ENCODE data around the gene ITCH.
"Not testable (repeated sequence)": the region's sequence is repeated elsewhere in the genome, so short reads cannot be mapped to it uniquely, and the experiment has no call there.

Gene ITCH

GRCh38 chr20:34421766-34422466, 58.8 kb downstream of the ITCH start:
- no peak for DNase-seq

DNA sequence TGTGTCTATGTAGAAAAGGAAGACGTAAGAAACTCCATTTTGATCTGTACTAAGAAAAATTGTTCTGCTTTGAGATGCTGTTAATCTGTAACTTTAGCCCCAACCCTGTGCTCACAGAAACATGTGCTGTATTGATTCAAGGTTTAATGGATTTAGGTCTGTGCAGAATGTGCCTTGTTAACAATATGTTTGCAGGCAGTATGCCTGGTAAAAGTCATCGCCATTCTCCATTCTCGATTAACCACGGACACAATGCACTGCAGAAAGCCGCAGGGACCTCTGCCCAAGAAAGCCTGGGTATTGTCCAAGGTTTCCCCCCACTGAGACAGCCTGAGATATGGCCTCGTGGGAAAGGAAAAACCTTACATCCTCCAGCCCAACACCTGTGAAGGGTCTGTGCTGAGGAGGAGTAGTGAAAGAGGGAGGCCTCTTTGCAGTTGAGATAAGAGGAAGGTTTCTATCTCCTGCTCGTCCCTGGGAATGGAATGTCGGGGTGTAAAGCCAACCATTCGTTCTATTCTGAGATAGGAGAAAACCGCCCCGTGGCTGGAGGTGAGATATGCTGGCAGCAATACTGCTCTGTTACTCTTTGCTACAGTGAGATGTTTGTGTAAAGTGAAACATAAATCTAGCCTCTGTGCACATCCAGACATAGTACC, 62.1 kb downstream of the ITCH start:
- not testable (repeated sequence) for DNase-seq

DNA sequence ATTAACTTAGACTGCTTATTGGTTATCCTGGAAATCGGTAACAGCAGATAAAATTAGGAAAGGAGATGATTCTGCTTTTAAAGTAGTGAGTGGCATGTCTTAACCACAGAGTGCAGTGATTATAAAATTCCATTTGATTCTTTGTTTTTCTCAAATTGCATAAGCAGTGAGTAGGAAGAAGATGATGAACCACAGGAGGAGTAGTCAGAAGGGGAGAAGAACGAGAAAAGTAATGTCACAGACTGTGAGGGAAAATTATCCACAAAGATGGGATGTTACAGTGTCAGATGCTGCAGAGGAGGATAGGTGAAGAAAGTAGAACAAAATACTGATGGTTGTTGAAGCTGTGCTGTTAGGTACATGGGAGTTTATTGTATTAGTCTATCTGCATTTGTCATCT, 63.0 kb downstream of the ITCH start:
- no peak for DNase-seq

- DNase-seq, result no peak
Measured at GRCh38 chr20:34427331-34427730, 64.3 kb downstream of the ITCH start.

- DNase-seq, result no peak
Measured at GRCh38 chr20:34427784-34428183, 64.7 kb downstream of the ITCH start.

DNA sequence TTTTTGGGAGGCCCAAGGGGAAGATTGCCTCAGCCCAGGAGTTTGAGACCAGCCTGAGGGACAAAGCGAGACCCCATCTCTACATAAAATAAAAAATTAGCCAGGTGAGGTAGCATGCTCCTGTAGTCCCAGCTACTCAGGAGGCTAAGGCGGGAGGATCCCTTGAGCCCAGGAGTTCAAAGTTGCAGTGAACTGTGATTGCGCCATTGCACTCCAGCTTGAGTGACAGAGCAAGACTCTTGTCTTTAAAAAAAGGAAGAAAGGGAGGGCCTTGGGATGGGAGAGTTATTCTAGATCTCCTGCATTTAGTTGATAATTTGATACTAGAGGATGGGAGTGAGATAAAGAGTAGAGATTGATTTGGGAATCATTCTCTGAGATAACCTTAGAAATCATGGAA, 68.1 kb downstream of the ITCH start:
- DNase-seq, result no peak

GRCh38 chr20:34432663-34433062, 69.6 kb downstream of the ITCH start:
- DNase-seq, result not testable (repeated sequence)

DNA sequence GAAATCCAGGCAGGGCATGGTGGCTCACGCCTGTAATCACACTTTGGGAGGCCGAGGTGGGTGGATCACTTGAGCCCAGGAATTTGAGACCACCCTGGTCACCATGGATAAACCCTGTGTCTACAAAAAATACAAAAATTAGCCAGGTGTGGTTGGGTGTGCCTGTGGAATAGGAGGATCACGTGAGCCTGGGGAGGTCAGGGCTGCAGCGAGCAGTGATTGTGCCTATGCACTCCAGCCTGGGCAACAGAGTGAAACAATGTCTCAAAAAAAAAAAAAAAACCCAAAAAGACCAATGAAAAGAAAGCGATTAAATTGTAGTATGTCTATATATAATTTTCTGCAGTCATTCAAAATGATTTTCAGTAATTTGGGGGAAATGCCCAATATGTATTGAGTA, 70.3 kb downstream of the ITCH start:
- no peak for DNase-seq

DNA sequence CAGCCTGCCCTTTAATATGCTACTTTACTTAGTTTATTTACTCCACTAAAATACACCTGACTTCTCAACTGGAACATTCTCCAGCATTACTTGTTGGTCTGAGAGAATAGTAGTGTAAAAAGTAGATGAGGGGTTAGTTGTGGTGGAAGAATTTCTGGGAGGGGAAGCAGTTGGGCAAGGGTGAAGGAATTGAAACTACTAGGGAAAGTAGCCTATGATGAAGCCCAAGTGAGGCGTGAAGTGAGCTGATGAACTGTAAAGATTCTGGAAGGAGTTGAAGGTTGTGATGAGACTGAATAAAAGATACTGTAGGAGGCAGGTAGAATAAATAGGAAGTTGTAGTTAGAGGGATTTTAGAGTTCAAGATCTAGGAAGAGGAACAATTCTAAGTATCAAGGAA, 72.5 kb downstream of the ITCH start:
- DNase-seq, result no peak

- DNase-seq, result no peak
Measured at GRCh38 chr20:34437330-34437986, 74.4 kb downstream of the ITCH start.

DNA sequence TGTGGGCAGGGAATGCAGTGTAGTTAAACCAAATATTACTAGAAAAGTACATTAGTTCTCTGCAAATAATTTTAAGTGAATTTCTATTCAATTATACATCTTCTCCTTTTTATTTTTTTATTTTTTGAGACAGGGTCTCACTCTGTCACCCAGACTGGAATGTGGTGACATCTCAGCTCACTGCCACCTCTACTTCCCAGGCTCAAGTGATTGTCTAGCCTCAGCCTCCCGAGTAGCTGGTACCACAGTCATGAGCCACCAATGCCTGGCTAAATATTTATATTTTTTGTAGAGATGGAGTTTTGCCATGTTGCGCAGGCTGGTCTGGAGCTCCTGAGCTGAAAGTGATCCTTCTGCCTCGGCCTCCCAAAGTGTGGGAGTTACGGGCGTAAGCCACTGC, 76.1 kb downstream of the ITCH start:
- no peak for DNase-seq

- not testable (repeated sequence) for DNase-seq
Measured at GRCh38 chr20:34441423-34441822, 78.3 kb downstream of the ITCH start.

DNA sequence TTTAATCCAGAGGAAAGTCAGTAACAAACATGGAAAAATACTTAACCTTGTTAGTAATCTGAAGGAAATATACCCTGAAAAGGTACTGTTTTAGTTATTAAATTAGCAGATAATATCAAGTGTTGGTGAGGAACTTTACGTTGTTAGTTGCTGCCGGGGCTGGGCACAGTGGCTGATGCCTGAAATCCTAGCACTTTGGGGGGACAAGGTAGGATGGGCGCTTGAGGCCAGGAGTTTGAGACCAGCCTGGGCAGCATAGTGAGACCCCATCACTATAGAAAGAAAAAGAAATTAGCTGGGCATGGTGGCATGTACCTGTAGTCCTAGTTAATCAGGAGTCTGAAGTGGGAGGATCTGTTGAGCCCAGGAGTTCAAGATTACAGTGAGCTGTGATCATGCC, 80.5 kb downstream of the ITCH start:
- no peak for DNase-seq

DNA sequence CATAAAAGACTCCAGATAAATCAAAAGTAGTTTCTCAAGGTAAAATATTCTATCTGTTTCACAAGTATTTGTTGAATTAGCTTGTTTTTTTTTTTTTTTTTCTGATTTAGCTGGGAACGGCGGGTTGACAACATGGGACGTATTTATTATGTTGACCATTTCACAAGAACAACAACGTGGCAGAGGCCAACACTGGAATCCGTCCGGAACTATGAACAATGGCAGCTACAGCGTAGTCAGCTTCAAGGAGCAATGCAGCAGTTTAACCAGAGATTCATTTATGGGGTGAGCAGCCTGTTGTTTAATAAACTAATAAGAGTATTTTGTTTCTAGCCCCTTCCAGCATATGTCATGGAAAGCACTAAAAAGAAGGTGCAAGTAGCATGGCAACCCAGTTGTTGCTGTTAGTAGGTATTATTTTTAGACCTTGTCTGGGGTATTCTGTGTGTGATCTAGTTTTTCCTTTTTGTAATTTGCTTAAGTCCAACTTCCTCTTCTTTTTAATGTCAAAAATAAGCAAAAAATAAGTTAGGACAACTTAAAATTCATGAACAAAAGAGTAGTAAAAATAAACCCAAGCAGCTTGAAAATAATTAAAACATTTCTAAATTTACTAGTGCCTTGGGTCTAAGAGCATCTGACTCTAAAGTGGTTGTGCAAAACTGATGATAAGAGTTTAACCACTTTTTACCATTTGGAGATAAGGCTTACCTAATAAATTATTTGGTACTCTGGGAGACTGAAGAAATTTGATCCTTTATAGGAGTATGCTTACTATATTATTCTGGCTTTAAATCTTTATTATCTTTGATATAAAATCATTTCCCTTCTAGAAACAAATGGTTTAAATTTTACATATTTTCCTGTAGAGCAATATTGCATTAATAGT, 82.3 kb downstream of the ITCH start:
- DNase-seq, result no peak

DNA sequence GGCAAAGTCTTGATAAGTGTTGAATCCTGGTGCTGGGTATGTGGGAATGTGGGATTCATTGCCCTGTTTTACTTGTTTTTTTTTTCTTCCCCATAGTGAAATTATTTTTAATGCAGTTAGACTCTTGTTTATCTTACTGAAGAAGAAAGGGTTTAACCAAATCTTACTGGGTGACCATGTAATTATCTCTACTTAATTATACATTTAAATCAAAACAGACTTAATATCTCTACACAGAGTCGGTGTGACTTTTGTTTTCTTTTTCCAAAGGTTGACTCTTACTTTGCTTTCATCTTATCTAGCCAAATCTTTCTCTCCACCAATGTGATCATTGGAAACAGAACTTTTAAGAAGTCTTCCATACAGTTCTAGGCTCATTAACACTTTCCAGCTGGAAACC, 85.4 kb downstream of the ITCH start:
- no peak for DNase-seq

DNA sequence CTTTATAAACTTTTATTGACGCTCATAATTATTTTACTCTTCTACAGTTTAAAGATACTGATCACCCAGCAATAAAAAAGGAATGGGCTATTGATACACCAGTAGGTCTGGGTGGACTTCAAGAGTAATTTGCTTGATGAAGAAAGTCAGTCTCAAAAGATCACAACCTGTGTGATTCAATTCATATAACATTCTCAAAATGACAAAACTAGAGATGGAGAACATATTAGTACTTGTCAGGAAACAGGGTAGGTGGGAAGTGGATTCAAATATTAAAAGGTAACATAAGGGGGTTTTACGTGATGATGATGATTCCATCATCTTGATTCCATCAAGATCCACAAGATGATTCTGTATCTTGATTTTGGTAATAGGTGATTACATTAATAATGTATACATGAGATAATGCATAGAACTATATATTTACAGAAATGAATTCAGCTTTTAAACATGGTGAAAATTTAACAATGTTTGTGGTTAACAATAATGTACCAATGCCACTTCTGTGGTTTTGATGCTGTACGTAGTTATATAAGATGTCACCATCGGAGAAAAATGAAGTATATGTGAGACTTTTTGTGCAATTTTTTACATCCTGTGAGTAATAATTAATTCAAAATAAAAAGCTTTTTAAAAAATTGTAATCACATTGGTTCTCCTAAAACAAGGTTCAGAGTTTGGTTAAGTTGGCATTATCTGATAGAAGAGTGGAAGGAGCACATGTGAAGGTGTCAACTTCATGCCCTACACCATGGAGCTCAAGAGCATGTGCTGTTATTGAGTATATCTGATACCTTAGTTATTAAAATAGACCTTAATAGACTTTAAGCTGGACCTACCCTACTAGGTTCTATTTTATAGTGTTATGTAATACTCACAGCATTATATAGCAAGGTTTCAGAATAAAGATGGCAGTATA, 86.9 kb downstream of the ITCH start:
- no peak for DNase-seq

DNA sequence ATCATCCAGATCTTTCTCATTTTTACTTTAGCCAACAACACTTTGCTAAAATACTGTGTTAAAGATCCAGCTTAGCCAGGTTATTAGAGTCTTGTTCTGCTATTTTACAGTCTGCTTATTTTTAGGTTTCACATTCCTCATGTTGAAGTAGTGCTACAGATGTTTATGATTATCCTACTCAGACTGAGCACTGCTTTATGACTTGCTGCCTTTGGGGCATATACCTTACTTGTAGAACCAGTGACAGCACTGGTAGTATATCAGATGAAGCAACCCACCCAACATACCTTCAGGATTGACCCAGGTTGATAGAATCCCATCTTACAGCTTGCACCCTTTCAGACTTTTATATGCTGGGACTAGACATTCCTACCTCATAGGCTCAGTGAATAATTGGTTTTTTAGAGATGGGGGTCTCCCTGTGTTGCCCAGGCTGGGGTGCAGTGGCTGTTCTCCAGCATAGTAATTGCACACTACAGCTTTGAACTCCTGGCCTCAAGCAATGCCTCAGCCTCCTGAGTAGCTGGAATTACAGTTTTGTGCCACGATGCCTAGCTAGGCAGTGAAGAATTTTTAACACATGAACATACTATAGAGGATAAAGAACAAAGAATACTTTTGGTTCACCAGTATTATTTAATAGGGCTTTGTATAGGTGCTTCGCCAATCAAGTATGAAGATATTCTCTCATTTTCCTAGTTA, 89.4 kb downstream of the ITCH start:
- no peak for DNase-seq

GRCh38 chr20:34458631-34459030, 95.6 kb downstream of the ITCH start:
- DNase-seq, result no peak

DNA sequence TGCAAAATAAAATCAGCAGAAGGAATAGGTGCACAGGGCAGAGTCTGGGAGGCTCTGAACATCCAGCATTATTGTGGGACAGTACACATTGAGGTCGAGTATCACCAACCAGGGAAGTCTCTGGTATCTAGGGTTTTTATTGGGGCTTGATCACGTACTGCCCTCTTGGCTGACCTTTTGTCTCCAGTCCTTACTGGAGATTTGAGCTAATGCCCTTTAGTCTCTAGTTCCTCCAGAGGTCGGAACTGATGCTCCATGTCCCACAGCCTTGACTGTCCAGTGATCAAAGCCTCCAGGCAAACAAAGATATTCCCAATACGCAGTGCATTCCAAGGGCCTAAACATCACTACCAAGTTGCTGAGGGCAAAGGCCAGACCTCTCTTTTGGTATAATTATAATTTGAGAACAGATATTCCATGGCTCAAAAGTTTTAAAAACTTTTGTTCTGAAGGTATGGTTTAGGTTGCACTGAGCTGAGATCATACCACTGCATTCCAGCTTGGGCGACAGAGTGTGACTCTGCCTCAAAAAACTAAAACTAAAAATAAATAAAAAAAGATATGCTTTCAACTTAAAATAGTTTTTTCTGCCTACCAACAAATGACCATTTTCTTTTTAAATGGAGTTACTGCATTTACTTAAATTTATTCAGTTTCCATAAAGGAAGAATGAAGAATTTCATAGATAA, 96.3 kb downstream of the ITCH start:
- no peak for DNase-seq

DNA sequence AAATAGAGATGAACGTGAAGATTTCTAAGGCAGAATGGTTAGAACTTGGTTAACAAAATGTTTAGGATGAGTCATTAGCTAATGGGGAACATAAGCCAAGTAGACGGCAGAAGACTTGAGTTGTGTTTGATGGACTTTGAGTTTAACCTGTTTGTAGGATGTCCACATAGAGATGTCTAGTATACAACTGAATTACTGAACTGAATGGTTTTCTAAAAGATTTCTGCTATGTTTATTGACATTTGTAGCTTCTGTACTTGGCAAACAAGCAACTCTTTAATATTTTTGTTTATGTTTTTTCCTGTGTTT, 98.7 kb downstream of the ITCH start:
- DNase-seq, result no peak

- DNase-seq, result no peak
Measured at GRCh38 chr20:34468951-34469350, 105.9 kb downstream of the ITCH start.

Measured in activated gamma-delta T cell treated with Interleukin-2 at 50 U/mL for 16 hours (primary cell).